22Rv1 (cell line): ENCODE measurements around the gene NTPCR.

Experiments used
- CTCF ChIP-seq: fragments of 450-650 bp; IDR thresholded peaks from 2 replicates; pipeline ENCODE4 v1.5.1; 2017; ENCODE audit warnings: mild to moderate bottlenecking
- ZFX ChIP-seq: fragments of 450-650 bp; IDR thresholded peaks from 2 replicates; pipeline ENCODE4 v1.6.1; 2017; ENCODE audit warnings: antibody characterized with exemption, borderline replicate concordance

- TF ChIP-seq CTCF (no peak), ZFX (no peak)
Observed at GRCh38 chr1:232950197-232951176, at the start of gene NTPCR.
